C4-2B (cell line): ENCODE results near the gene METTL23.
"Not testable (repeated sequence)": the region's sequence is repeated elsewhere in the genome, so short reads cannot be mapped to it uniquely, and the experiment has no call there.

Experiments used
- ZFX ChIP-seq: fragments of 450-650 bp; IDR thresholded peaks from 2 replicates; pipeline ENCODE4 v1.6.1; 2017
- TF ChIP-seq, protein P1 (sequence below): fragments of 450-650 bp; conservative IDR thresholded peaks from 2 replicates; pipeline ENCODE4 v1.5.1; 2017; ENCODE audit warnings: mild to moderate bottlenecking

DNA sequence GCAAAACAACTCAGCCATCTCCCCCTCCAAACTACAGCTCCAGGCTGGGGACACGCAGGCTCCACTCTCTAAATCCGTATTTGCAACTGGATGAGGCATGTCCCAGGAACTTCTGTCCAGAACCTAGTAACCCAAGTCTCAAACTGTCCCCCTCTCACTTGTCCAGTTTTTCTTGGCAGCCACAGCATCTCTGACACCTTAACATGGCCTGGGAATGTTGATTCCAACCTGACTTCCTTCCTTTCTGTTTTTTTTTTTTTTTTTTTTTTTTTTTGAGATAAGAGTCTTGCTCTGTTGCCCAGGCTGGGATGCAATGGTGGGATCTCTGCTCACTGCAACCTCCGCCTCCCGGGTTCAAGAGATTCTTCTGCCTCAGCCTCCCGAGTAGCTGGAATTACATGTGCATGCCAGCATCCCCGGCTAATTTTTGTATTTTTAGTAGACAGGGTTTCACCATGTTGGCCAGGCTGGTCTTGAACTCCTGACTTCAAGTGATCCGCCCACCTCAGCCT lies 28.1 kb upstream of the METTL23 start:
- TF ChIP-seq, protein P1, sequence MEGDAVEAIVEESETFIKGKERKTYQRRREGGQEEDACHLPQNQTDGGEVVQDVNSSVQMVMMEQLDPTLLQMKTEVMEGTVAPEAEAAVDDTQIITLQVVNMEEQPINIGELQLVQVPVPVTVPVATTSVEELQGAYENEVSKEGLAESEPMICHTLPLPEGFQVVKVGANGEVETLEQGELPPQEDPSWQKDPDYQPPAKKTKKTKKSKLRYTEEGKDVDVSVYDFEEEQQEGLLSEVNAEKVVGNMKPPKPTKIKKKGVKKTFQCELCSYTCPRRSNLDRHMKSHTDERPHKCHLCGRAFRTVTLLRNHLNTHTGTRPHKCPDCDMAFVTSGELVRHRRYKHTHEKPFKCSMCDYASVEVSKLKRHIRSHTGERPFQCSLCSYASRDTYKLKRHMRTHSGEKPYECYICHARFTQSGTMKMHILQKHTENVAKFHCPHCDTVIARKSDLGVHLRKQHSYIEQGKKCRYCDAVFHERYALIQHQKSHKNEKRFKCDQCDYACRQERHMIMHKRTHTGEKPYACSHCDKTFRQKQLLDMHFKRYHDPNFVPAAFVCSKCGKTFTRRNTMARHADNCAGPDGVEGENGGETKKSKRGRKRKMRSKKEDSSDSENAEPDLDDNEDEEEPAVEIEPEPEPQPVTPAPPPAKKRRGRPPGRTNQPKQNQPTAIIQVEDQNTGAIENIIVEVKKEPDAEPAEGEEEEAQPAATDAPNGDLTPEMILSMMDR, result not testable (repeated sequence)
- not testable (repeated sequence) for TF ChIP-seq ZFX
